ENCODE results near the gene PTTG1IP.
"Not testable (repeated sequence)": the region's sequence is repeated elsewhere in the genome, so short reads cannot be mapped to it uniquely, and the experiment has no call there.

Gene PTTG1IP

GRCh38 chr21:44879238-44879637 is 5.7 kb upstream of the PTTG1IP start:
- not testable (repeated sequence) for DNase-seq

- no peak for DNase-seq
These were observed 4.8 kb upstream of the PTTG1IP start for GRCh38 chr21:44878053-44878982.

DNA sequence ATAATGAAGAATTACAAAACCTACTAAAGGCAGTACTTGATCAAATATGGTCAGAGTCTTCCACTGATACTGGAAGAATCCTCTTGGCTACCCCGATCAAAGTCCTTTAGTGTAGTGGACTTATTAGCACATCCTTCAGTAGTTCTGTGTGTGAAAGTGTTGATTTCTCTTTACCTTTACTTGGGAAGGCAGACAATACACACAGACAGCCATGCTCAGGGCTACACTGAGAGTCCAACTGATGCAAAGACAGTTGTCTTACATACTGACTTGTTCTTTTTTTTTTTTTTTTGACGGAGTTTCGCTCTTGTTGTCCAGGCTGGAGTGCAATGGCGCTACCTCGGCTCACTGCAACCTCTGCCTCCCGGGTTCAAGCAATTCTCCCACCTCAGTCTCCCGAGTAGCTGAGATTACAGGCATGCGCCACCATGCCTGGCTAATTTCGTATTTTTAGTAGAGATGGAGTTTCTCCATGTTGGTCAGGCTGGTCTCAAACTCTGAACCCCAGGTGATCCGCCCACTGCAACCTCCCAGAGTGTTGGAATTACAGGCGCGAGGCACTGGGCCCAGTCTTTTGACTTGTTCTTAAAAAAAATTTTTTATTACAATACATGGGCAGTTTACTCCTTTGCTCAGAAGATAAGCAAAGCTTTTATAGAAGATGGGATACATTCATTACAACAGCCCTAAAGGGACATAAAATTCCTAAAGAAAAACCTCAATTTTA is 3.5 kb upstream of the PTTG1IP start:
- DNase-seq: no peak

GRCh38 chr21:44875316-44875700 is 1.8 kb upstream of the PTTG1IP start:
- DNase-seq: no peak

GRCh38 chr21:44874497-44875315 is 1.2 kb upstream of the PTTG1IP start:
- DNase-seq: peak; percentile 22

- peak; percentile 22 for DNase-seq
These were observed 678 bp upstream of the PTTG1IP start for GRCh38 chr21:44874240-44874496.

GRCh38 chr21:44872649-44873355 is 688 bp downstream of the PTTG1IP start:
- DNase-seq: no peak

DNA sequence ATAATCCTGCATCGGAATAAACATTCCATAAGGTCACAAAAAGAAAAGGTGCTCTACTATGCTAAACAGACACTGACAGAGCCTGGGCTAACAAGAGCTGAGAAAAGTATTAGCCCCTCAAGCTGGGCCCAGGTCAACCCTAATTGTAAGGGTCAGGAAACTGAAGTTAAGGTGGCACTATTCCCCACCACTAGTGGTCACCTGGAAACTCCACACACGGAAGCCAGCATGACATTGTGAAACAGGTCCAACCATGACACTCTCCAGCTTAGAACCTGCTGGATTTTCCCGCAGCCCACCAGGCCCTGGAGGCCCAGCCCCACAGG is 1.2 kb downstream of the PTTG1IP start:
- DNase-seq: no peak

DNA sequence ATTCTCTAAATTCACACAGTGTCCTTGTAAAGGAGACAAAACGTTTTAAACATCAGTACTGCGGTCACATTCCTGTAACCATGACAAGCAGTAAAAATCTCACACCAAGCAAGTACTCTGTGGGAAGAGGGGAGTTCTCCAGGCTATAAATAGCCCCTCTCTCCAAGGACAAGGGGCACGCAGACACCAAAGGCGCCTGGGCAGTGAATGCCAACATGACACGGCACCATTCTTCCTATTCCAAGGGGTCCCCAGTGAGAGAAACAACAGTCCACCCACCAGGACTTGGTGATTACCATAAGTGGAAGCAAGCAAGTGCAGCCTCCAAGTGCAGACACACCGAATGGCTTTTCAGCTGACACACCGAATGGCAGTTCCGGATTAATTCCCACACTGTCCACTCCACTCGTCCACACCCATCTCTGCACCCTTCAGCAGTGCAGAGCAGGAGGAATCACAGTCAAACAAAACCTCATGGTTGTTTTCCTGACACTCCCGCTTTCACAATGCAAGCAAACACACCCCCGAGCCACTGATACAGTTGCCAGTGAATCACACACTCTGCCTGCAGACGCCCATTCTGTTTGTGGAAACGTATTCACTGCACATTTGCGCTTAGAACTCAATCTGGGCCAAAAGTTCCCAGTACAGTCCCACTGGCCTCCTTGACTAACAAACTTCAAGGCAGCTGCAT is 1.8 kb downstream of the PTTG1IP start:
- DNase-seq: peak; percentile 35

DNA sequence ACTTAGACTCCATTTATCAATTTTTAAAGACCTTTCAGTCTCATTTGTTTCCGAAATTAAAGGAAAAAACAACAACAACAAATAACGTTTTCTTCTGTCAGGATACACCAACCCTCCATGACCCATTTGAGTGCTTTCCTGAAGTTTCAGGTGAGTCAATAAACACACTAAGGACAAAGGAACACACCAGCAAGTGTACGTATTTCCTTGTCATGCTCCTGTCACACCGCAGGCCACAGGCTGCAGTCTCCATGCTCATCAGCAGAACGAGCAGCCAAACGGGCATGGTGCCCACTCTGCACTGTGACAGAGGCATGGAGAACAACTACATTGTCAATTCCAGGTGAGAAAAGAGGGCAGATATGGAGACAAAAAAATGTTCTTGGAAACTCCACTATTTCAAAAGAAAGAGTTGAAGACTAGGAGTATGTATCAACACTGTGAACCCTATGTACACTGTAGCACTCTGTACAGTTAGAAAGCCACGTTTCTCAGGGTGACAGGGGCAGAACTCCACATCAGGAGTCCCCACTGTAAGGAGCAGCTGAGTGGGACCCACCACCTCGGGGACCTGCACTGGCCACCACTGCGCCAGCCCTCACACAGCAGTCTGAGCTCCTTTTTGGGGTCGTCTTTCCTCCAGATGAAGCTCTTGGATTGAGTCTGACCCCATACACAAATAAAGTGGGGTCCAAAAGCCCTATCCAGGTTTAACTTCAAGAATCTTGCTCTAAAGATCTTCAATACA is 2.6 kb downstream of the PTTG1IP start:
- no peak for DNase-seq

DNA sequence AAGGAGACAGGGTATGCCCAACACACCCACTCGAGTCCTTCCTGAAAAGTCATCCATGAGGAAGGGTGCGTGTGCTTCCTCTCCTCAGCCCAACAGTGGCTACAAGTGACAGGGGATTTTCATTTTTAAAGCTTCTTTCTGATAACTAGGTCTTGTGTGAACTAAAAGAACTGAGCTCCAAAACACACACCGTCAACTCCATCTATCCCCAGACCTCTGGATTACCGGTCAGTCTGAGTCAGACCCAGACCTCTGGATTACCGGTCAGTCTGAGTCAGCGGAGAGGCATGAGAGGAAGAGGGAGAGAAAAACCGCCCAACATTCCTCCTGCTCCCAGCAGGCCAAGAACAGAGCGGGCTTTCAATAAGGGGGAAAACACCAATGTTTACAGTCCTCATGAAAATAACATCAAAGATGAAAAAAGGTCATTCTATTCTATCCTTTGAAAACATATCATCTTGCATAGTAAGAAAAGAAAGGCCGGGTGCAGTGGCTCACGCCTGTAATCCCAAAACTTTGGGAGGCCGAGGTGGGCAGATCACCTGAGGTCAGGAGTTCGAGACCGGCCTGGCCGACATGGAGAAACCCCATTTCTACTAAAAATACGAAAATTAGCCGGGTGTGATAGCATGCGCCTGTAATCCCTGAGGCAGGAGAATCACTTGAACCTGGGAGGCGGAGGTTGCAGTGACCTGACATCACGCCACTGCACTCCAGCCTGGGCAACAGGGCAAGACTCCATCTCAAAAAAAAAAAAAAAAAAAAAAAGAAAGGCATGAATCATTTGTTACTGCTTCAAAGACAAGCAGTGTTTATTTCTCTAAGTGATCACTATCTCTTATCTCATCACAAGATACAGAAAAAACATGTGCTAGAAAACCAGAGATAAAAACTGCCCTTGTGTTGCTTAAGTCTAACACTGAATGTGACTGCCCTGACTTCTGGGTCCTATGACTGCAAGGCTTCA is 3.4 kb downstream of the PTTG1IP start:
- no peak for DNase-seq

DNA sequence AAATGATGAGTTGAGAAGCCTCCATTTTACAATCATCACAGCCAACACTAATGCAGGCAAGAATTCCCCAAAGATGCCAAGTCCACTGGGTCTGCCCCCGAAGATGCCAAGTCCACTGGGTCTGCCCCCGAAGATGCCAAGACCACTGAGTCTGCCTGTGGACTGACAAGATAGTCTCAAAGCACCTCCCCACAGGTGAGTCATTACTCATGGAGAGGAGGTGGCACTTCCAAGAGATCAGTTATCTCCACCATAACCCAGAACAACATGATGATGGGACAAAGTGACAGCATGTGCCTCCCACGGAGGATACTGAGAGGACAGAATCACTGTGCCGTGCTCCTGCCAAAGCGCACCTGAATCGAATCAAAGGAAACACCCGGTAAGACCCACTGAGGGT is 4.8 kb downstream of the PTTG1IP start:
- DNase-seq: no peak

- peak; percentile 35 for DNase-seq
These were observed 5.3 kb downstream of the PTTG1IP start for GRCh38 chr21:44867999-44868700.

- no peak for DNase-seq
These were observed 6.0 kb downstream of the PTTG1IP start for GRCh38 chr21:44867464-44867863.

DNA sequence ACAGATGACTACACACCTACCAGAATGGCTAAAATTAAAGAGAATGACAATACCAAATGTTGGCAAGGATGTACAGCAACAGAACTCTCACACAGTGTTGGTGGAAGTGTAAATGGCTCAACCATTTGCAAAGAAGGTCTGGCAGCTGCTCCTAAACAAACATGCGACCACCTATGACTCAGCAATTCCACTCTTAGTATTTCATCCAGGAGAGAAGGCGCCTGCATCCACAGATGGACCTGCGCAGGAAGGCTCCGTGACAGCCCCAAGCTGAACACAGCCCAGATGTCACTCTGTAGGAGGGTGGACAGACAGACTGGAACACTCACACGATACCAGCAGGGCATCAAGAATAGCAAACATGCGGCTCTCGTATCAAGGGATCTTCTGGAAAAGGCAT is 6.7 kb downstream of the PTTG1IP start:
- no peak for DNase-seq

- no peak for DNase-seq
These were observed 7.8 kb downstream of the PTTG1IP start for GRCh38 chr21:44865561-44866280.

DNA sequence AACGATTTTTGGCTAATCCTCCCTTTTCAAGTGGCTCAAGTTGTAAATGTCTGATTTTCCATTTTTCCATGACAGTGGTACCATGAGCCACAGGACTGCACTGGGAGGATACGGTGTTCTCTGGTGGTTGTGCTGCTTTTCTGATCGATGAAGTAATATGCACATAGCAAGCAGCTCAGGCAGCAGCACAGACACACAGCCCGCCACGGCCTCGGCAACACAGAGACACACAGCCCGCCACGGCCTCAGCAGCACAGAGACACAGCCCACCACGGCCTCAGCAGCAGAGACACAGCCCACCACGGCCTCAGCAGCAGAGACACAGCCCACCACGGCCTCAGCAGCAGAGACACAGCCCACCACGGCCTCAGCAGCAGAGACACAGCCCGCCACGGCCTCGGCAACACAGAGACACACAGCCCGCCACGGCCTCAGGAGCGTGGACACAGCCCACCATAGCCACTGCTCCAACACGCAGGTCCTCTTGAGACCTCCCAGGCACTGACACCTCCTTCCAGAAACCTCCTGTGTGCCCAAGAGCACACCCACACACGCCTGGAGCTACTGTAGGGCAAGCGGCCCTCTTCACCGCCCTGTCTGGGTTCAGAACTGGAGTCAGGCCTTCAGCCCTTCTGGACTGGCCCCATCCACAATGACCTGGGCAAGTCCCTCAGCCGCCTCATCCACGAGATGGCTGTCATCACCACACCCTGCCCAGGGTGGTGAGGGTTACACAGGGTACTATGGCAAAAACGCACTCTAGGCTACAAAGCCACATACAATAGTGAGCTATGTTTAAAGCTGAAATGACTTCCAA is 10.4 kb downstream of the PTTG1IP start:
- DNase-seq: no peak

- DNase-seq: no peak
These were observed 14.7 kb downstream of the PTTG1IP start for GRCh38 chr21:44858791-44859190.
